ENCODE data around the gene NUDT12.

DNA sequence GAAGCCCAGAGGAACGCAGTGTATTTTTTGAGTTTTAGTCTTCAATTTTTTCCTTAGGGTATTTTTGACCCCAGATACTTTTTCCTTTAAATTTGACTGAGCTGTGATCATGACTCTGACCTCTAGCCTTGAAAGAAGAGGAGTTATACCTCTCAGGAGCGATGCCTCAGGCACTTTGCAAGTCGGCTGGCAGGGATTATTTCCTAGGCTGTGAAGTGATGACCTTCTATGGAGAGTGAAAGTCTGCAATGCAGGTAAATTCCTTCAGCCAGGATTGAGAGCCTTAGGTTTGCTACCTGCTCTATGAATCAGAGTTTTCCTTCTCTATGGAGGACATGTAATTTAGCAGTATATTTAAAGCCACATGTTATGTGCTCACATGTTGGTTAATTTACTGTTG, 10.8 kb upstream of the NUDT12 start:
- TF ChIP-seq, protein P1, sequence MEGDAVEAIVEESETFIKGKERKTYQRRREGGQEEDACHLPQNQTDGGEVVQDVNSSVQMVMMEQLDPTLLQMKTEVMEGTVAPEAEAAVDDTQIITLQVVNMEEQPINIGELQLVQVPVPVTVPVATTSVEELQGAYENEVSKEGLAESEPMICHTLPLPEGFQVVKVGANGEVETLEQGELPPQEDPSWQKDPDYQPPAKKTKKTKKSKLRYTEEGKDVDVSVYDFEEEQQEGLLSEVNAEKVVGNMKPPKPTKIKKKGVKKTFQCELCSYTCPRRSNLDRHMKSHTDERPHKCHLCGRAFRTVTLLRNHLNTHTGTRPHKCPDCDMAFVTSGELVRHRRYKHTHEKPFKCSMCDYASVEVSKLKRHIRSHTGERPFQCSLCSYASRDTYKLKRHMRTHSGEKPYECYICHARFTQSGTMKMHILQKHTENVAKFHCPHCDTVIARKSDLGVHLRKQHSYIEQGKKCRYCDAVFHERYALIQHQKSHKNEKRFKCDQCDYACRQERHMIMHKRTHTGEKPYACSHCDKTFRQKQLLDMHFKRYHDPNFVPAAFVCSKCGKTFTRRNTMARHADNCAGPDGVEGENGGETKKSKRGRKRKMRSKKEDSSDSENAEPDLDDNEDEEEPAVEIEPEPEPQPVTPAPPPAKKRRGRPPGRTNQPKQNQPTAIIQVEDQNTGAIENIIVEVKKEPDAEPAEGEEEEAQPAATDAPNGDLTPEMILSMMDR (IDR thresholded peaks at IDR 0.05), result no peak
- no peak for TF ChIP-seq ZFX (IDR thresholded peaks at IDR 0.05; ENCODE audit: borderline replicate concordance)
